HG03139 (cell line): ENCODE measurements around the gene FAM117B.
"Not testable (repeated sequence)": the region's sequence is repeated elsewhere in the genome, so short reads cannot be mapped to it uniquely, and the experiment has no call there.

Experiments used
- ATAC-seq: cut with Tn5 transposase; IDR thresholded peaks from one replicate; pipeline ENCODE4 v1.9.1; 2021; ENCODE audit not compliant: unreplicated experiment

FAM117B gene

GRCh38 chr2:202807431-202808138 is 172.8 kb downstream of the FAM117B start:
- not testable (repeated sequence) for ATAC-seq

GRCh38 chr2:202808754-202809153 is 174.0 kb downstream of the FAM117B start:
- ATAC-seq: no peak

- no peak for ATAC-seq
Measured at GRCh38 chr2:202813387-202813786, 178.6 kb downstream of the FAM117B start.

- ATAC-seq: no peak
Measured at GRCh38 chr2:202814226-202814625, 179.5 kb downstream of the FAM117B start.

GRCh38 chr2:202815548-202816360 is 181.0 kb downstream of the FAM117B start:
- ATAC-seq: no peak

- no peak for ATAC-seq
Measured at GRCh38 chr2:202817771-202818170, 183.0 kb downstream of the FAM117B start.

GRCh38 chr2:202818321-202818720 is 183.6 kb downstream of the FAM117B start:
- ATAC-seq: no peak
